Measurements from ENCODE around the gene CAMK2G.
"Not testable (repeated sequence)": the region's sequence is repeated elsewhere in the genome, so short reads cannot be mapped to it uniquely, and the experiment has no call there.

The CAMK2G gene

GRCh38 chr10:73836427-73836980, 37.9 kb downstream of the CAMK2G start:
- no peak for DNase-seq

- DNase-seq: not testable (repeated sequence)
Observed at GRCh38 chr10:73829090-73829489, 45.3 kb downstream of the CAMK2G start.

GRCh38 chr10:73828161-73828560, 46.2 kb downstream of the CAMK2G start:
- no peak for DNase-seq

- no peak for DNase-seq
Observed at GRCh38 chr10:73827346-73828089, 46.8 kb downstream of the CAMK2G start.

- no peak for DNase-seq
Observed at GRCh38 chr10:73824146-73824725, 50.1 kb downstream of the CAMK2G start.

- no peak for DNase-seq
Observed at GRCh38 chr10:73823391-73823790, 51.0 kb downstream of the CAMK2G start.

- DNase-seq: no peak
Observed at GRCh38 chr10:73819513-73820093, 54.8 kb downstream of the CAMK2G start.

- DNase-seq: no peak
Observed at GRCh38 chr10:73819081-73819480, 55.3 kb downstream of the CAMK2G start.

GRCh38 chr10:73818402-73818801, 56.0 kb downstream of the CAMK2G start:
- DNase-seq: no peak

- no peak for DNase-seq
Observed at GRCh38 chr10:73817826-73818225, 56.5 kb downstream of the CAMK2G start.

- DNase-seq: no peak
Observed at GRCh38 chr10:73816917-73817729, 57.2 kb downstream of the CAMK2G start.

- no peak for DNase-seq
Observed at GRCh38 chr10:73815719-73816030, 58.7 kb downstream of the CAMK2G start.

GRCh38 chr10:73814896-73815718, 59.2 kb downstream of the CAMK2G start:
- DNase-seq: no peak

GRCh38 chr10:73814276-73814895, 60.0 kb downstream of the CAMK2G start:
- no peak for DNase-seq

- DNase-seq: no peak
Observed at GRCh38 chr10:73813333-73813732, 61.0 kb downstream of the CAMK2G start.

GRCh38 chr10:73812657-73813056, 61.7 kb downstream of the CAMK2G start:
- no peak for DNase-seq

GRCh38 chr10:73810735-73811465, 63.5 kb downstream of the CAMK2G start:
- DNase-seq: no peak

- DNase-seq: no peak
Observed at GRCh38 chr10:73810358-73810734, 64.0 kb downstream of the CAMK2G start.

GRCh38 chr10:73809061-73809818, 65.1 kb downstream of the CAMK2G start:
- no peak for DNase-seq

- no peak for DNase-seq
Observed at GRCh38 chr10:73808021-73808815, 66.1 kb downstream of the CAMK2G start.

Measured in NCI-H1105 (cell line).